Common myeloid progenitor, CD34-positive (primary cell): ENCODE data around the gene MT1F.

Experiments
- CTCF ChIA-PET: fragments of 350-600 bp; sonication (Branson Sonifier 250); formaldehyde crosslinking; loops from one replicate; lab custom pipeline; 2021; ENCODE audit warnings: antibody characterized with exemption; lab: Charles Lee
- POLR2A ChIA-PET: fragments of 350-600 bp; sonication (Branson Sonifier 250); formaldehyde crosslinking; loops from one replicate; lab custom pipeline; 2021; ENCODE audit warnings: antibody characterized with exemption; lab: Charles Lee
- DNase-seq, 3 donors: peaks; one replicate each; pipeline versions ENCODE4 v3.0.0 to v3.0.0-alpha.2; 2013
- H3K27ac ChIP-seq, 2 experiments: 1 replicate in 1 of 2; 2 replicates in 1 of 2; pipeline ENCODE4 v1.7.0; 2013; ENCODE audit warnings: inconsistent platforms in 2 of 2, low read length in 2 of 2, mild to moderate bottlenecking in 2 of 2, low read depth in 1 of 2, moderate library complexity in 1 of 2; ENCODE audit not compliant: severe bottlenecking in 2 of 2, insufficient read depth in 1 of 2, poor library complexity in 1 of 2
- H3K27me3 ChIP-seq, 5 experiments: replicated peaks in 2 of 5; 1 replicate in 3 of 5; 2 replicates in 2 of 5; pipeline versions ENCODE4 v1.6.1 to v1.7.0; 2013; ENCODE audit warnings: low read length in 4 of 5, mild to moderate bottlenecking in 2 of 5, moderate library complexity in 2 of 5, inconsistent platforms in 1 of 5; ENCODE audit not compliant: insufficient read depth in 5 of 5, control insufficient read depth in 4 of 5
- H3K36me3 ChIP-seq, 4 experiments: 1 replicate in 2 of 4; 2 replicates in 2 of 4; pipeline versions ENCODE4 v1.6.1 to v1.7.0; 2013; ENCODE audit warnings: low read length in 3 of 4, control low read depth in 1 of 4, mild to moderate bottlenecking in 1 of 4; ENCODE audit not compliant: control insufficient read depth in 4 of 4, insufficient read depth in 4 of 4
- H3K4me1 ChIP-seq, 4 experiments: 1 replicate in 3 of 4; 2 replicates in 1 of 4; pipeline versions ENCODE4 v1.6.1 to v1.7.1; 2013; ENCODE audit warnings: low read length in 3 of 4, mild to moderate bottlenecking in 3 of 4, control low read depth in 1 of 4, inconsistent platforms in 1 of 4, moderate library complexity in 1 of 4; ENCODE audit not compliant: control insufficient read depth in 4 of 4, insufficient read depth in 4 of 4; ENCODE audit errors: control extremely low read depth in 1 of 4
- H3K4me3 ChIP-seq, 7 experiments: 1 replicate in 4 of 7; 2 replicates in 3 of 7; pipeline versions ENCODE4 v1.5.1 to v1.7.0; 2013; ENCODE audit warnings: mild to moderate bottlenecking in 7 of 7, low read length in 6 of 7, moderate library complexity in 6 of 7, inconsistent platforms in 2 of 7, low read depth in 2 of 7, control low read depth in 1 of 7; ENCODE audit not compliant: insufficient read depth in 4 of 7, control insufficient read depth in 1 of 7; ENCODE audit errors: extremely low read depth in 1 of 7
- H3K9me3 ChIP-seq, 5 experiments: 1 replicate in 4 of 5; 2 replicates in 1 of 5; pipeline versions ENCODE4 v1.6.1 to v1.7.1; 2013; ENCODE audit warnings: low read length in 4 of 5, mild to moderate bottlenecking in 2 of 5, inconsistent platforms in 1 of 5, low read depth in 1 of 5, moderate library complexity in 1 of 5; ENCODE audit not compliant: control insufficient read depth in 4 of 5, insufficient read depth in 2 of 5; ENCODE audit errors: control extremely low read depth in 1 of 5
- WGBS: methylation state at CpG from one replicate; pipeline ENCODE4 v1.1.5; 2013; ENCODE audit not compliant: insufficient coverage; 5-methylcytosine and 5-hydroxymethylcytosine counted together

MT1F gene

GRCh38 chr16:56683424-56684172 lies 25.8 kb downstream of the MT1F start:
- Histone ChIP-seq H3K4me1 (peaks cover 0 to 16% (median 13%) of the 10 kb centered on the region in 4 experiments), H3K27me3 (peaks cover 0 to 26% (median 16%) of the 10 kb centered on the region in 5 experiments), H3K9me3 (peaks cover 0 to 11% (median 5%) of the 10 kb centered on the region in 5 experiments), H3K36me3 (no peaks in the 10 kb centered on the region), H3K27ac (no peak overlapping the region), H3K4me3 (no peak overlapping the region)
- DNase-seq, result no peak
- ChIA-PET POLR2A (no interaction called here), CTCF (interaction anchor here (0.6 to 1.8 kb wide), 7 partner anchors 10 to 18 kb away, joined by 3 to 6 read pairs (median 4); partner anchors contain the start of gene MT1G)
- 96% methylated on average over 3 of the region's 5 CpGs for WGBS

- peaks cover 0 to 11% (median 5%) of the 10 kb centered on the region in 5 experiments for H3K9me3 ChIP-seq
- ChIA-PET CTCF (interaction anchor here (0.6 to 1.6 kb wide), 5 partner anchors 11 to 18 kb away, joined by 3 to 5 read pairs (median 3); no protein-coding TSS in a partner anchor), POLR2A (no interaction called here)
- no peak for DNase-seq
- peaks cover 0 to 26% (median 18%) of the 10 kb centered on the region in 5 experiments for H3K27me3 ChIP-seq
- H3K27ac ChIP-seq, result no peak overlapping the region
- H3K4me3 ChIP-seq, result no peak overlapping the region
- H3K4me1 ChIP-seq, result peaks cover 0 to 16% (median 13%) of the 10 kb centered on the region in 4 experiments
- no peaks in the 10 kb centered on the region for H3K36me3 ChIP-seq
- WGBS, result 71% methylated on average over 2 of the region's 4 CpGs
Measured at GRCh38 chr16:56684256-56684925, 26.6 kb downstream of the MT1F start.

GRCh38 chr16:56684926-56685590 lies 27.3 kb downstream of the MT1F start:
- Histone ChIP-seq H3K4me3 (no peak overlapping the region), H3K27me3 (peaks cover 0 to 26% (median 18%) of the 10 kb centered on the region in 5 experiments), H3K36me3 (no peaks in the 10 kb centered on the region), H3K4me1 (peaks cover 0 to 16% (median 13%) of the 10 kb centered on the region in 4 experiments), H3K9me3 (peaks cover 0 to 11% (median 5%) of the 10 kb centered on the region in 5 experiments), H3K27ac (no peak overlapping the region)
- ChIA-PET POLR2A (no interaction called here), CTCF (interaction anchor here (1.0 to 1.3 kb wide), 2 partner anchors 11 to 17 kb away, joined by 3 to 4 read pairs; no protein-coding TSS in a partner anchor)
- WGBS, result 100% methylated on average over 4 of the region's 4 CpGs
- no peak for DNase-seq

GRCh38 chr16:56686758-56687157 lies 29.0 kb downstream of the MT1F start:
- peaks cover 0 to 11% (median 8%) of the 10 kb centered on the region in 5 experiments for H3K9me3 ChIP-seq
- H3K36me3 ChIP-seq, result no peaks in the 10 kb centered on the region
- 100% methylated on average over 4 of the region's 7 CpGs for WGBS
- POLR2A ChIA-PET, result no interaction called here
- DNase-seq, result no peak
- H3K27ac ChIP-seq, result no peak overlapping the region
- peaks cover 0 to 13% (median 12%) of the 10 kb centered on the region in 4 experiments for H3K4me1 ChIP-seq
- H3K27me3 ChIP-seq, result peaks cover 0 to 21% (median 16%) of the 10 kb centered on the region in 5 experiments
- no peak overlapping the region for H3K4me3 ChIP-seq
- CTCF ChIA-PET, result interaction anchor here (0.6 to 1.3 kb wide), 3 partner anchors 11 to 281 kb away, joined by 3 read pairs; partner anchors contain the start of gene MT1H

- Histone ChIP-seq H3K27ac (no peak overlapping the region), H3K36me3 (no peaks in the 10 kb centered on the region), H3K4me3 (no peak overlapping the region), H3K27me3 (peaks cover 0 to 14% (median 5%) of the 10 kb centered on the region in 5 experiments), H3K4me1 (no peaks in the 10 kb centered on the region), H3K9me3 (peaks cover 0 to 11% (median 8%) of the 10 kb centered on the region in 5 experiments)
- 75% methylated on average over 1 of the region's 1 CpG for WGBS
- ChIA-PET CTCF (interaction anchor here (1.2 to 1.7 kb wide), 2 partner anchors 13 to 85 kb away, joined by 3 to 4 read pairs; no protein-coding TSS in a partner anchor), POLR2A (no interaction called here)
- DNase-seq, result no peak
Measured at GRCh38 chr16:56688762-56689161, 31.0 kb downstream of the MT1F start.

GRCh38 chr16:56689171-56689570 lies 31.4 kb downstream of the MT1F start:
- no peak for DNase-seq
- WGBS, result 80% methylated on average over 2 of the region's 3 CpGs
- Histone ChIP-seq H3K4me1 (no peaks in the 10 kb centered on the region), H3K9me3 (peaks cover 0 to 11% (median 8%) of the 10 kb centered on the region in 5 experiments), H3K36me3 (no peaks in the 10 kb centered on the region), H3K27me3 (peaks cover 0 to 14% (median 4%) of the 10 kb centered on the region in 5 experiments), H3K4me3 (no peak overlapping the region), H3K27ac (no peak overlapping the region)
- CTCF ChIA-PET, result interaction anchor here (1.2 to 1.7 kb wide), 2 partner anchors 13 to 85 kb away, joined by 3 to 4 read pairs; no protein-coding TSS in a partner anchor
- POLR2A ChIA-PET, result no interaction called here
